H9 (cell line): ENCODE results near the gene SMIM12. TPM values are rescaled to one million over a fixed set of nuclear protein-coding genes. Genes with fewer than 3 reads are reported as not detected.

ENCODE experiments used
- DNase-seq: peaks from one replicate; pipeline ENCODE4 v3.0.0-alpha.2; 2017
- H2AFZ ChIP-seq: one replicate; pipeline ENCODE4 v1.6.1; 2013; ENCODE audit warnings: mild to moderate bottlenecking, low read length, control low read depth, moderate library complexity
- H2AK5ac ChIP-seq: 2 replicates; pipeline ENCODE4 v1.6.1; 2013; ENCODE audit warnings: low read length, control low read depth, mixed read lengths; ENCODE audit not compliant: insufficient read length
- H2BK120ac ChIP-seq: one replicate; pipeline ENCODE4 v1.6.1; 2013; ENCODE audit warnings: low read depth, mild to moderate bottlenecking, low read length, control low read depth, inconsistent platforms; ENCODE audit not compliant: poor library complexity, severe bottlenecking
- H2BK12ac ChIP-seq: 2 replicates; pipeline ENCODE4 v1.6.1; 2013; ENCODE audit warnings: low read length, control low read depth, mixed read lengths, low read depth; ENCODE audit not compliant: insufficient read length
- H2BK15ac ChIP-seq: 2 replicates; pipeline ENCODE4 v1.6.1; 2013; ENCODE audit warnings: low read depth, low read length, control low read depth
- H2BK20ac ChIP-seq: one replicate; pipeline ENCODE4 v1.6.1; 2013; ENCODE audit warnings: low read depth, mild to moderate bottlenecking, low read length, control low read depth, inconsistent platforms; ENCODE audit not compliant: poor library complexity, severe bottlenecking
- H2BK5ac ChIP-seq: 2 replicates; pipeline ENCODE4 v1.6.1; 2013; ENCODE audit warnings: low read length, control low read depth, mixed read lengths; ENCODE audit not compliant: insufficient read length
- H3K14ac ChIP-seq: 2 replicates; pipeline ENCODE4 v1.6.1; 2013; ENCODE audit warnings: low read length, control low read depth; ENCODE audit not compliant: insufficient read depth
- H3K18ac ChIP-seq: 2 replicates; pipeline ENCODE4 v1.6.1; 2013; ENCODE audit warnings: low read depth, mild to moderate bottlenecking, mixed read lengths, low read length, control low read depth; ENCODE audit not compliant: insufficient read length
- H3K23ac ChIP-seq: 2 replicates; pipeline ENCODE4 v1.6.1; 2013; ENCODE audit warnings: low read length, control low read depth, mixed read lengths, low read depth; ENCODE audit not compliant: insufficient read length
- H3K23me2 ChIP-seq: 2 replicates; pipeline ENCODE4 v1.6.1; 2013; ENCODE audit warnings: low read depth, mild to moderate bottlenecking, mixed read lengths, low read length, control low read depth; ENCODE audit not compliant: insufficient read length, poor library complexity, severe bottlenecking
- H3K27ac ChIP-seq: 2 replicates; pipeline ENCODE4 v1.5.1; 2013; ENCODE audit warnings: low read length, control low read depth, mixed read lengths, low read depth; ENCODE audit not compliant: insufficient read length
- H3K27me3 ChIP-seq: 2 replicates; pipeline ENCODE4 v1.6.1; 2013; ENCODE audit warnings: low read length, control low read depth, inconsistent platforms; ENCODE audit not compliant: insufficient read depth
- H3K4ac ChIP-seq: 2 replicates; pipeline ENCODE4 v1.6.1; 2013; ENCODE audit warnings: low read depth, mild to moderate bottlenecking, control low read depth, inconsistent platforms, low read length, moderate library complexity
- H3K4me1 ChIP-seq: 2 replicates; pipeline ENCODE4 v1.6.1; 2013; ENCODE audit warnings: low read length, control low read depth, inconsistent platforms; ENCODE audit not compliant: insufficient read depth
- H3K4me2 ChIP-seq: 2 replicates; pipeline ENCODE4 v1.6.1; 2013; ENCODE audit warnings: low read length, control low read depth, mixed read lengths; ENCODE audit not compliant: insufficient read length, insufficient read depth
- H3K56ac ChIP-seq: 2 replicates; pipeline ENCODE4 v1.6.1; 2013; ENCODE audit warnings: low read depth, mild to moderate bottlenecking, mixed read lengths, low read length, control low read depth; ENCODE audit not compliant: insufficient read length
- H3K79me1 ChIP-seq: 2 replicates; pipeline ENCODE4 v1.6.1; 2013; ENCODE audit warnings: low read depth, mild to moderate bottlenecking, moderate library complexity, low read length, control low read depth, inconsistent platforms; ENCODE audit not compliant: insufficient read depth, poor library complexity, severe bottlenecking
- H3K79me2 ChIP-seq: 2 replicates; pipeline ENCODE4 v1.6.1; 2013; ENCODE audit warnings: low read length, control low read depth, inconsistent platforms; ENCODE audit not compliant: insufficient read depth
- H3K9ac ChIP-seq: 2 replicates; pipeline ENCODE4 v1.6.1; 2013; ENCODE audit warnings: low read length, control low read depth, mixed read lengths; ENCODE audit not compliant: insufficient read length; ENCODE audit errors: extremely low read depth
- H3K9me3 ChIP-seq: one replicate; pipeline ENCODE4 v1.6.1; 2013; ENCODE audit warnings: low read depth, low read length, inconsistent platforms; ENCODE audit not compliant: control insufficient read depth
- H3T11ph ChIP-seq: one replicate; pipeline ENCODE4 v1.6.1; 2013; ENCODE audit warnings: mild to moderate bottlenecking, low read length, control low read depth, inconsistent platforms
- H4K20me1 ChIP-seq: one replicate; pipeline ENCODE4 v1.6.1; 2013; ENCODE audit not compliant: control insufficient read depth, insufficient read length, insufficient read depth
- H4K5ac ChIP-seq: 2 replicates; pipeline ENCODE4 v1.6.1; 2013; ENCODE audit warnings: low read depth, mild to moderate bottlenecking, mixed read lengths, low read length, control low read depth; ENCODE audit not compliant: insufficient read length
- H4K8ac ChIP-seq: replicated peaks from 2 replicates; pipeline ENCODE4 v1.6.1; 2013; ENCODE audit warnings: low read length, control low read depth, mixed read lengths, low read depth; ENCODE audit not compliant: insufficient read length
- H4K91ac ChIP-seq: 2 replicates; pipeline ENCODE4 v1.6.1; 2013; ENCODE audit warnings: low read depth, mild to moderate bottlenecking, moderate library complexity, mixed read lengths, low read length, control low read depth; ENCODE audit not compliant: insufficient read length
- H3K27ac Mint-ChIP-seq, 3 experiments: 2 replicates in 2 of 3; 3 replicates in 1 of 3; pipeline ENCODE4 v1.8.0; 2020 to 2021; ENCODE audit warnings: mixed read lengths in 3 of 3, mild to moderate bottlenecking in 1 of 3, moderate library complexity in 1 of 3
- H3K27me3 Mint-ChIP-seq: 2 replicates; pipeline ENCODE4 v1.8.0; 2021; ENCODE audit warnings: low read depth, mild to moderate bottlenecking, moderate library complexity, mixed read lengths
- H3K36me3 Mint-ChIP-seq, 3 experiments: 2 replicates in 2 of 3; 3 replicates in 1 of 3; pipeline ENCODE4 v1.8.0; 2020 to 2021; ENCODE audit warnings: low read depth in 3 of 3, mixed read lengths in 3 of 3; ENCODE audit not compliant: insufficient read depth in 1 of 3
- H3K4me1 Mint-ChIP-seq, 2 experiments: 2 replicates each; pipeline ENCODE4 v1.8.0; 2020; ENCODE audit warnings: mixed read lengths in 2 of 2
- H3K4me3 Mint-ChIP-seq, 2 experiments: 2 replicates in 1 of 2; 3 replicates in 1 of 2; pipeline ENCODE4 v1.8.0; 2020 to 2021; ENCODE audit warnings: mild to moderate bottlenecking in 2 of 2, mixed read lengths in 2 of 2, moderate library complexity in 1 of 2
- H3K9me3 Mint-ChIP-seq, 2 experiments: 2 replicates in 1 of 2; 3 replicates in 1 of 2; pipeline ENCODE4 v1.8.0; 2020; ENCODE audit warnings: mild to moderate bottlenecking in 2 of 2, mixed read lengths in 2 of 2, moderate library complexity in 1 of 2
- WGBS: extraction: QIAGEN DNeasy Blood & Tissue Kit; methylation state at CpG from one replicate; pipeline ENCODE4 v1.1.7; 2013; ENCODE audit warnings: missing lambda C conversion rate, low lambda C conversion rate, mixed read lengths; ENCODE audit not compliant: insufficient read length; ENCODE audit errors: extremely low coverage; 5-methylcytosine and 5-hydroxymethylcytosine counted together
- total RNA-seq: library from RNA; stranded (reverse); gene quantifications from 2 replicates; pipeline ENCODE4 v1.2.1, GENCODE V29; 2021
- TF ChIP-seq, protein P1 (sequence below): fragments of 200-600 bp; sonication (generic); conservative IDR thresholded peaks from 3 replicates; pipeline ENCODE4 v1.8.0; 2021; ENCODE audit warnings: antibody characterized with exemption, mild to moderate bottlenecking

Gene SMIM12
- total RNA-seq, 1 experiment from 2014 or later, result 40.9 TPM

DNA sequence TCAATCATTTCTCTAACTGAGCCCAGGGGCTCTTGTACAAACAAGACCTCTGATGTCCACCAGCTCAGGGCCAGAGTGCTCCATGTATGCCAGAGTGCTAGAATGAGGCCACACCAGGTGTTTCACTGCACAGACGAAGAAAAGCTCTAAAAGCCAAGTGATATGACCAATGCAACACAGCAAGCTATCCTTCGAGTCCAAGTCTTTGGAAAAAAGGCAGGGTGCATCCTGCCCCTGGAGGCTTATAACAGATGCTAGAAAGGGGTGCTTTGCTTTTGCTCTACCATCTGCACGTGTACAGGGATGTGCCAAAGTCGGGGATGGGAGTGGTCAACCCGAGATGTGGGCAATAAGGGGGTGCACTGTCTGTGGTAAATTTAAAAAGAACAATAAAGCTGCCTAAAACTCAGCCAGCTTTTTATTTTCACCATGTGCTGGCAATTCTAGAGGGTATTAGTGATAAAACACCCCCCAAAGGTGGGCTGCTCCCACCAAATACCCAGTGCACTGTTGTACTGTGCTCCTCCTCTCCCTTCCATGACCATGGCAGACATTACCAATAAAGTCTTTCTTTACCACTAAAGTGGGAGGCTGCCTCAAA, 32.1 kb downstream of the SMIM12 start:
- H3K36me3 Mint-ChIP-seq, result no peaks in the 10 kb centered on the region
- Histone ChIP-seq H3K14ac (no peak overlapping the region), H2AFZ (no peak overlapping the region), H4K5ac (no peak overlapping the region), H3K79me1 (no peaks in the 10 kb centered on the region), H4K91ac (no peak overlapping the region), H3K4me1 (no peaks in the 10 kb centered on the region), H2BK20ac (no peak overlapping the region), H3T11ph (no peak overlapping the region), H4K20me1 (no peaks in the 10 kb centered on the region), H3K27me3 (no peaks in the 10 kb centered on the region), H3K9ac (no peak overlapping the region), H2BK12ac (no peak overlapping the region), H3K4me2 (no peak overlapping the region), H3K23ac (no peak overlapping the region), H3K9me3 (no peaks in the 10 kb centered on the region), H2AK5ac (no peak overlapping the region), H2BK120ac (no peak overlapping the region), H3K27ac (no peak overlapping the region), H2BK5ac (no peak overlapping the region), H3K4ac (no peak overlapping the region), H3K18ac (no peak overlapping the region), H2BK15ac (no peak overlapping the region), H4K8ac (no peak overlapping the region), H3K23me2 (no peaks in the 10 kb centered on the region), H3K79me2 (no peaks in the 10 kb centered on the region), H3K56ac (no peak overlapping the region)
- no peaks in the 10 kb centered on the region for H3K9me3 Mint-ChIP-seq
- no peak overlapping the region for H3K27ac Mint-ChIP-seq
- TF ChIP-seq, protein P1, sequence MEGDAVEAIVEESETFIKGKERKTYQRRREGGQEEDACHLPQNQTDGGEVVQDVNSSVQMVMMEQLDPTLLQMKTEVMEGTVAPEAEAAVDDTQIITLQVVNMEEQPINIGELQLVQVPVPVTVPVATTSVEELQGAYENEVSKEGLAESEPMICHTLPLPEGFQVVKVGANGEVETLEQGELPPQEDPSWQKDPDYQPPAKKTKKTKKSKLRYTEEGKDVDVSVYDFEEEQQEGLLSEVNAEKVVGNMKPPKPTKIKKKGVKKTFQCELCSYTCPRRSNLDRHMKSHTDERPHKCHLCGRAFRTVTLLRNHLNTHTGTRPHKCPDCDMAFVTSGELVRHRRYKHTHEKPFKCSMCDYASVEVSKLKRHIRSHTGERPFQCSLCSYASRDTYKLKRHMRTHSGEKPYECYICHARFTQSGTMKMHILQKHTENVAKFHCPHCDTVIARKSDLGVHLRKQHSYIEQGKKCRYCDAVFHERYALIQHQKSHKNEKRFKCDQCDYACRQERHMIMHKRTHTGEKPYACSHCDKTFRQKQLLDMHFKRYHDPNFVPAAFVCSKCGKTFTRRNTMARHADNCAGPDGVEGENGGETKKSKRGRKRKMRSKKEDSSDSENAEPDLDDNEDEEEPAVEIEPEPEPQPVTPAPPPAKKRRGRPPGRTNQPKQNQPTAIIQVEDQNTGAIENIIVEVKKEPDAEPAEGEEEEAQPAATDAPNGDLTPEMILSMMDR, result no peak
- no peak for DNase-seq
- no CpG with 5 or more reads among the region's 5 CpGs for WGBS
- no peak overlapping the region for H3K4me3 Mint-ChIP-seq
- H3K27me3 Mint-ChIP-seq, result peaks cover 1% of the 10 kb centered on the region
- no peaks in the 10 kb centered on the region for H3K4me1 Mint-ChIP-seq
